Ovary (tissue), 3 donors: ENCODE results near the gene MCTP2.

Experiments
- CTCF ChIP-seq, 3 donors: fragments of 450-650 bp in 2 of 3; fragments of 200-600 bp in 1 of 3; IDR thresholded peaks; one replicate each; pipeline versions ENCODE4 v1.5.1 to v1.8.0; 2016 to 2022; ENCODE audit warnings: antibody characterized with exemption in 3 of 3, mild to moderate bottlenecking in 1 of 3
- EP300 ChIP-seq: sonication (generic); formaldehyde crosslinking; IDR thresholded peaks from one replicate; pipeline ENCODE4 v1.6.1; 2017; ENCODE audit warnings: antibody characterized with exemption
- POLR2A ChIP-seq: fragments of 450-650 bp; IDR thresholded peaks from one replicate; pipeline ENCODE4 v1.6.1; 2017; ENCODE audit warnings: antibody characterized with exemption, mild to moderate bottlenecking, moderate library complexity
- donor health status: DM: no; HTN: no; CAD: no.

GRCh38 chr15:94287794-94288246 is 56.5 kb downstream of the MCTP2 start:
- TF ChIP-seq POLR2A (no peak), CTCF (IDR thresholded peaks at IDR 0.05) (no peak), EP300 (no peak)
